PC-9 (cell line): Measurements from ENCODE around the gene SLC39A9. TPM values are rescaled to one million over a fixed set of nuclear protein-coding genes. Genes with fewer than 3 reads are reported as not detected.

Source experiments
- BruUV-seq: library from RNA; stranded (reverse); fragments of 400-500 nt; replicated peaks from 2 replicates; lab custom pipeline; 2021; lab: Mats Ljungman, UMichigan
- CTCF ChIA-PET: fragments of 300-600 bp; sonication (Branson Sonifier 250); formaldehyde crosslinking; loops from one replicate; lab custom pipeline; 2022; ENCODE audit warnings: antibody characterized with exemption; lab: Charles Lee
- POLR2A ChIA-PET: fragments of 300-600 bp; sonication (Branson Sonifier 250); formaldehyde crosslinking; loops from one replicate; lab custom pipeline; 2022; ENCODE audit warnings: antibody characterized with exemption; ENCODE audit not compliant: unreplicated experiment; lab: Charles Lee
- DNase-seq, 2 experiments: peaks; one replicate each; pipeline versions ENCODE4 v3.0.0 to v3.0.0-alpha.2; 2015 to 2022; ENCODE audit warnings: mixed read lengths in 1 of 2
- H2AFZ ChIP-seq: fragments of 200-600 bp; sonication (generic); 2 replicates; pipeline ENCODE4 v1.8.1; 2017; ENCODE audit warnings: antibody characterized with exemption
- H3F3A ChIP-seq: fragments of 200-600 bp; sonication (generic); 2 replicates; pipeline ENCODE4 v1.8.1; 2017; ENCODE audit warnings: antibody characterized with exemption, mild to moderate bottlenecking, low read depth; ENCODE audit not compliant: insufficient read depth
- H3K27ac ChIP-seq: fragments of 200-600 bp; sonication (generic); 2 replicates; pipeline ENCODE4 v1.6.1; 2016; ENCODE audit warnings: mixed run types
- H3K27me3 ChIP-seq: fragments of 200-600 bp; sonication (generic); 2 replicates; pipeline ENCODE4 v1.6.1; 2016; ENCODE audit warnings: low read depth, mixed run types; ENCODE audit not compliant: insufficient read depth
- H3K36me3 ChIP-seq: fragments of 200-600 bp; sonication (generic); 2 replicates; pipeline ENCODE4 v1.6.1; 2016; ENCODE audit warnings: low read depth, mixed run types
- H3K4me1 ChIP-seq: fragments of 200-600 bp; sonication (generic); replicated peaks from 2 replicates; pipeline ENCODE4 v1.6.1; 2016; ENCODE audit warnings: mixed run types; ENCODE audit not compliant: insufficient read depth
- H3K4me2 ChIP-seq: fragments of 200-600 bp; sonication (generic); 2 replicates; pipeline ENCODE4 v1.6.1; 2017; ENCODE audit warnings: mixed run types
- H3K4me3 ChIP-seq: fragments of 200-600 bp; sonication (generic); 2 replicates; pipeline ENCODE4 v1.6.1; 2016; ENCODE audit warnings: mixed run types
- H3K79me2 ChIP-seq: fragments of 200-600 bp; sonication (generic); 2 replicates; pipeline ENCODE4 v1.6.1; 2017; ENCODE audit warnings: low read depth, mixed run types
- H3K9me2 ChIP-seq: fragments of 200-600 bp; sonication (generic); 2 replicates; pipeline ENCODE4 v1.8.1; 2017; ENCODE audit warnings: mild to moderate bottlenecking; ENCODE audit not compliant: insufficient read depth
- H3K9me3 ChIP-seq: fragments of 200-600 bp; sonication (generic); 2 replicates; pipeline ENCODE4 v1.8.1; 2016; ENCODE audit warnings: low read depth; ENCODE audit not compliant: insufficient read depth
- H4K20me1 ChIP-seq: fragments of 200-600 bp; sonication (generic); 2 replicates; pipeline ENCODE4 v1.8.1; 2017; ENCODE audit not compliant: insufficient read depth
- CTCF ChIP-seq: fragments of 200-600 bp; sonication (generic); conservative IDR thresholded peaks from 2 replicates; pipeline ENCODE4 v1.6.1; 2017; ENCODE audit warnings: mixed run types, antibody characterized with exemption, mild to moderate bottlenecking, moderate library complexity
- EZH2 ChIP-seq: fragments of 200-600 bp; sonication (generic); IDR thresholded peaks from 2 replicates; pipeline ENCODE4 v1.8.0; 2017; ENCODE audit warnings: antibody characterized with exemption, low read depth
- intact Hi-C: fragments of 100-400 bp; cut with micrococcal nuclease; formaldehyde crosslinking; loops from one replicate; pipeline ENCODE4 v1.10.0; 2022; ENCODE audit not compliant: unreplicated experiment
- total RNA-seq: library from RNA; stranded (reverse); gene quantifications from 2 replicates; pipeline ENCODE4 v1.2.3, GENCODE V29; 2021

SLC39A9 gene
- total RNA-seq, 1 experiment from 2014 or later = 95.1 TPM

DNA sequence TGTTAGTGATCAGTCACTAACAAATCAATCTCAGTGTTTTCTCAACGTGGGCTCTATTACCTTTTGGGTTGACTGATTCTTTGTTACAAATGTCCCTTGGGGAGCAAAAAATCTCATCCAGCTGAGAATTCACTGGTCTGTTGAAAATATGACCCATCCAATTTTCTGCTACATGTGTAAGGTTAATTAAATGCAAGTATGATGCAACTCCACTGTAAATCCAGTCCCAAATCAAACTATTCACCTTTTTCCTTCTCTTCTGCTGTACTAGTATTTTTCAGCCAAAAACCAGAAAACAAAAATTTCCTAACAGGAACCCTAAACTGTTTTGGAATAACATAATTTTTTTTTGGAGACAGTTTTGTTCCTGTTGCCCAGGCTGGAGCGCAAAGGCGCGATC is 2.6 kb upstream of the SLC39A9 start:
- TF ChIP-seq EZH2 (no peak), CTCF (no peak)
- peaks cover 6% of the 10 kb centered on the region; the same call in 1 of the 2 replicates for H3F3A ChIP-seq
- H3K9me3 ChIP-seq = no peaks in the 10 kb centered on the region
- no peak overlapping the region for H2AFZ ChIP-seq
- ChIA-PET POLR2A (no interaction called here), CTCF (no interaction called here)
- DNase-seq = no peak
- peaks cover 95% of the 10 kb centered on the region for H3K79me2 ChIP-seq
- H3K27ac ChIP-seq = no peak overlapping the region
- peak overlapping the region; percentile 97 for H3K4me2 ChIP-seq
- intact Hi-C loops = no loop called here
- BruUV-seq = no TSS peak
- no peaks in the 10 kb centered on the region for H3K27me3 ChIP-seq
- H3K36me3 ChIP-seq = peaks cover 55% of the 10 kb centered on the region
- peaks cover 61% of the 10 kb centered on the region for H4K20me1 ChIP-seq
- H3K4me3 ChIP-seq = no peak overlapping the region
- H3K4me1 ChIP-seq = peaks cover 30% of the 10 kb centered on the region
- H3K9me2 ChIP-seq = no peaks in the 10 kb centered on the region

- H3K27me3 ChIP-seq = no peaks in the 10 kb centered on the region
- H2AFZ ChIP-seq = peak overlapping the region; percentile 85
- peaks cover 32% of the 10 kb centered on the region for H3K36me3 ChIP-seq
- no peaks in the 10 kb centered on the region for H3K9me2 ChIP-seq
- peak overlapping the region; percentile 81 for H3K27ac ChIP-seq
- CTCF ChIA-PET = no interaction called here
- peaks cover 95% of the 10 kb centered on the region for H3K79me2 ChIP-seq
- H3K9me3 ChIP-seq = no peaks in the 10 kb centered on the region
- H3K4me1 ChIP-seq = peaks cover 46% of the 10 kb centered on the region
- DNase-seq = no peak
- POLR2A ChIA-PET = interaction anchor here (0.6 kb wide), 1 partner anchor 460 kb away, joined by 3 read pairs; no protein-coding TSS in a partner anchor
- peak overlapping the region; percentile 97 for H3K4me2 ChIP-seq
- TSS peak; percentile 67 for BruUV-seq
- peaks cover 62% of the 10 kb centered on the region for H4K20me1 ChIP-seq
- intact Hi-C loops = no loop called here
- peaks cover 6% of the 10 kb centered on the region; the same call in 1 of the 2 replicates for H3F3A ChIP-seq
- TF ChIP-seq EZH2 (no peak), CTCF (no peak)
- H3K4me3 ChIP-seq = peak overlapping the region; percentile 96
These were observed 322 bp downstream of the SLC39A9 start for GRCh38 chr14:69398818-69399210.

- H3K9me2 ChIP-seq = no peaks in the 10 kb centered on the region
- no TSS peak for BruUV-seq
- no peak overlapping the region for H3K27ac ChIP-seq
- H3K4me1 ChIP-seq = peaks cover 46% of the 10 kb centered on the region
- intact Hi-C loops = no loop called here
- peaks cover 22% of the 10 kb centered on the region for H3K36me3 ChIP-seq
- peaks cover 6% of the 10 kb centered on the region; the same call in 1 of the 2 replicates for H3F3A ChIP-seq
- H3K27me3 ChIP-seq = no peaks in the 10 kb centered on the region
- ChIA-PET CTCF (no interaction called here), POLR2A (no interaction called here)
- no peak overlapping the region for H2AFZ ChIP-seq
- H3K9me3 ChIP-seq = no peaks in the 10 kb centered on the region
- no peak for DNase-seq
- H4K20me1 ChIP-seq = peaks cover 62% of the 10 kb centered on the region
- TF ChIP-seq EZH2 = no peak
- no peak for TF ChIP-seq CTCF
- peak overlapping the region; percentile 97 for H3K4me2 ChIP-seq
- H3K4me3 ChIP-seq = peak overlapping the region; percentile 96
- H3K79me2 ChIP-seq = peaks cover 95% of the 10 kb centered on the region
These were observed 1.3 kb downstream of the SLC39A9 start for GRCh38 chr14:69399750-69400149.
